Brain microvascular endothelial cell (primary cell): Measurements from ENCODE around the gene KLHDC4.
"Not testable (repeated sequence)": the region's sequence is repeated elsewhere in the genome, so short reads cannot be mapped to it uniquely, and the experiment has no call there.

ENCODE experiments used
- DNase-seq: peaks from one replicate; pipeline ENCODE4 v3.0.0-alpha.2; 2020
- H3K27ac ChIP-seq: fragments of 250-450 bp; sonication (Bioruptor Pico); 2 replicates; pipeline ENCODE4 v1.5.1; 2020; ENCODE audit warnings: mild to moderate bottlenecking, moderate library complexity
- H3K27me3 ChIP-seq: fragments of 250-450 bp; sonication (Bioruptor Pico); replicated peaks from 2 replicates; pipeline ENCODE4 v1.5.1; 2020; ENCODE audit warnings: mild to moderate bottlenecking
- H3K36me3 ChIP-seq: fragments of 250-450 bp; sonication (Bioruptor Pico); replicated peaks from 2 replicates; pipeline ENCODE4 v1.5.1; 2020; ENCODE audit warnings: mild to moderate bottlenecking
- H3K4me3 ChIP-seq: 2 replicates; pipeline ENCODE4 v1.5.1; 2011; ENCODE audit warnings: low read depth, mild to moderate bottlenecking, control low read depth, low read length, moderate library complexity
- CTCF ChIP-seq: IDR thresholded peaks from 2 replicates; pipeline ENCODE4 v1.5.1; 2011; ENCODE audit warnings: low read depth, mild to moderate bottlenecking, moderate library complexity, low read length, control low read depth, inconsistent platforms; ENCODE audit errors: missing control alignments
- in situ Hi-C: cut with HindIII; loops from 2 replicates; pipeline ENCODE4 v1.10.0; 2017; ENCODE audit warnings: low sequenced_read_pairs, low pct_ligation_motif_present

KLHDC4 gene

GRCh38 chr16:87780385-87780989, 14.7 kb upstream of the KLHDC4 start:
- Histone ChIP-seq H3K36me3 (no peaks in the 10 kb centered on the region), H3K27me3 (no peaks in the 10 kb centered on the region), H3K27ac (peak overlapping the region; percentile 37), H3K4me3 (no peak overlapping the region)
- in situ Hi-C loops, result no loop called here
- peak; percentile 52 for DNase-seq
- TF ChIP-seq CTCF, result no peak

GRCh38 chr16:87778830-87779579, 13.2 kb upstream of the KLHDC4 start:
- H3K27me3 ChIP-seq, result no peaks in the 10 kb centered on the region
- peak; percentile 98 for TF ChIP-seq CTCF
- peak; percentile 93 for DNase-seq
- in situ Hi-C loops, result no loop called here
- no peaks in the 10 kb centered on the region for H3K36me3 ChIP-seq
- no peak overlapping the region for H3K4me3 ChIP-seq
- peak overlapping the region; percentile 83 for H3K27ac ChIP-seq

- Histone ChIP-seq H3K27ac (peak overlapping the region; percentile 83), H3K27me3 (no peaks in the 10 kb centered on the region), H3K36me3 (no peaks in the 10 kb centered on the region), H3K4me3 (no peak overlapping the region)
- DNase-seq, result no peak
- in situ Hi-C loops, result no loop called here
- TF ChIP-seq CTCF, result no peak
Measured at GRCh38 chr16:87778476-87778829, 12.7 kb upstream of the KLHDC4 start.

- H3K27me3 ChIP-seq, DNase-seq, H3K4me3 ChIP-seq, in situ Hi-C loops, H3K27ac ChIP-seq, H3K36me3 ChIP-seq: not testable (repeated sequence)
Measured at GRCh38 chr16:87773836-87774235, 8.1 kb upstream of the KLHDC4 start.

- H3K36me3 ChIP-seq, H3K27me3 ChIP-seq, H3K27ac ChIP-seq, in situ Hi-C loops, DNase-seq, H3K4me3 ChIP-seq: not testable (repeated sequence)
Measured at GRCh38 chr16:87767456-87767855, 1.7 kb upstream of the KLHDC4 start.

GRCh38 chr16:87766485-87766797, 655 bp upstream of the KLHDC4 start:
- in situ Hi-C loops, result no loop called here
- Histone ChIP-seq H3K27me3 (no peaks in the 10 kb centered on the region), H3K36me3 (no peaks in the 10 kb centered on the region), H3K4me3 (peak overlapping the region; percentile 81), H3K27ac (peak overlapping the region; percentile 79)
- no peak for TF ChIP-seq CTCF
- DNase-seq, result no peak

- Histone ChIP-seq H3K27ac (peak overlapping the region; percentile 79), H3K27me3 (no peaks in the 10 kb centered on the region), H3K36me3 (peaks cover 3% of the 10 kb centered on the region), H3K4me3 (peak overlapping the region; percentile 81)
- DNase-seq, result no peak
- TF ChIP-seq CTCF, result no peak
- in situ Hi-C loops, result no loop called here
Measured at GRCh38 chr16:87765473-87765775, 362 bp downstream of the KLHDC4 start.
